K562 (cell line): Measurements from ENCODE around the gene PLEKHM1.
"Not testable (repeated sequence)": the region's sequence is repeated elsewhere in the genome, so short reads cannot be mapped to it uniquely, and the experiment has no call there.

Experiments
- CREB1 ChIP-seq, 2 experiments: sonication (generic) in 1 of 2; formaldehyde crosslinking in 1 of 2; IDR thresholded peaks; 2 replicates each; pipeline versions ENCODE4 v1.6.1 to v1.8.0; 2012 to 2022; ENCODE audit warnings: inconsistent platforms in 1 of 2, mild to moderate bottlenecking in 1 of 2, missing genetic modification reagents in 1 of 2, moderate library complexity in 1 of 2
- E2F4 ChIP-seq: sonication (generic); formaldehyde crosslinking; IDR thresholded peaks from 2 replicates; pipeline ENCODE4 v1.8.0; 2022; ENCODE audit warnings: mild to moderate bottlenecking, low read depth, missing genetic modification reagents
- HBP1 ChIP-seq: fragments of 450-650 bp; formaldehyde crosslinking; IDR thresholded peaks from 2 replicates; pipeline ENCODE4 v1.4.0; 2022; ENCODE audit warnings: missing genetic modification characterization
- MAFG ChIP-seq: fragments of 450-650 bp; conservative IDR thresholded peaks from 2 replicates; pipeline ENCODE4 v1.6.1; 2016; ENCODE audit warnings: missing genetic modification characterization, missing compliant biosample characterization
- TBL1XR1 ChIP-seq, 2 experiments: IDR thresholded peaks; 2 replicates each; pipeline ENCODE4 v1.6.1; 2012; ENCODE audit warnings: improper control_type of control experiment in 2 of 2, low read length in 2 of 2, mild to moderate bottlenecking in 1 of 2

- TF ChIP-seq MAFG (tag); TBL1XR1 (IDR thresholded peaks at IDR 0.05; ENCODE audit: low read length in 2 of 2); E2F4 (CRISPR knock-in tag); CREB1 (IDR thresholded peaks at IDR 0.05); CREB1 (CRISPR knock-in tag; IDR thresholded peaks at IDR 0.05); HBP1 (CRISPR knock-in tag): not testable (repeated sequence)
Measured at GRCh38 chr17:45444301-45444700, 46.2 kb downstream of the PLEKHM1 start.
